WTC11 (cell line): Measurements from ENCODE around the gene ASTE1. TPM values are rescaled to one million over a fixed set of nuclear protein-coding genes. Genes with fewer than 3 reads are reported as not detected.

Experiments used
- ATAC-seq: fragments of 200-7000 bp; cut with Tn5 transposase; 2 replicates; pipeline ENCODE4 v1.10.0; 2021; ENCODE audit warnings: mild to moderate bottlenecking, moderate library complexity
- CTCF ChIA-PET: fragments of 300-600 bp; sonication (Branson Sonifier 250); formaldehyde crosslinking; loops from one replicate; lab custom pipeline; 2021; ENCODE audit warnings: antibody characterized with exemption; lab: Charles Lee
- POLR2A ChIA-PET: fragments of 350-600 bp; sonication (Branson Sonifier 250); formaldehyde crosslinking; loops from one replicate; lab custom pipeline; 2021; ENCODE audit warnings: antibody characterized with exemption; lab: Charles Lee
- DNase-seq: peaks from one replicate; pipeline ENCODE4 v3.0.0; 2021; ENCODE audit warnings: low spot score
- H3K27ac Mint-ChIP-seq: 2 replicates; pipeline ENCODE4 v1.8.0; 2021; ENCODE audit warnings: mixed read lengths
- H3K27me3 Mint-ChIP-seq: 2 replicates; pipeline ENCODE4 v1.8.0; 2021; ENCODE audit warnings: low read depth, mild to moderate bottlenecking, moderate library complexity, mixed read lengths
- H3K36me3 Mint-ChIP-seq: 2 replicates; pipeline ENCODE4 v1.8.0; 2021; ENCODE audit warnings: mixed read lengths
- H3K4me1 Mint-ChIP-seq: 2 replicates; pipeline ENCODE4 v1.8.0; 2022; ENCODE audit warnings: mixed read lengths
- H3K4me3 Mint-ChIP-seq: 2 replicates; pipeline ENCODE4 v1.8.0; 2021; ENCODE audit warnings: mild to moderate bottlenecking, moderate library complexity, mixed read lengths
- H3K9me3 Mint-ChIP-seq: 2 replicates; pipeline ENCODE4 v1.8.0; 2021; ENCODE audit warnings: mixed read lengths
- AR ChIP-seq: fragments of 250-450 bp; sonication (Bioruptor Pico); IDR thresholded peaks from 2 replicates; pipeline ENCODE4 v1.9.0; 2021; ENCODE audit warnings: mild to moderate bottlenecking
- ATF2 ChIP-seq: sonication (generic); formaldehyde crosslinking; IDR thresholded peaks from 2 replicates; pipeline ENCODE4 v1.8.1; 2022; ENCODE audit warnings: low read depth, missing genetic modification reagents, borderline replicate concordance
- CDX4 ChIP-seq: fragments of 250-450 bp; sonication (Bioruptor Pico); IDR thresholded peaks from 2 replicates; pipeline ENCODE4 v1.9.0; 2021; ENCODE audit warnings: moderate library complexity, mild to moderate bottlenecking, inconsistent platforms, borderline replicate concordance
- CTCF ChIP-seq: fragments of 200-600 bp; IDR thresholded peaks from 2 replicates; pipeline ENCODE4 v1.8.0; 2022; ENCODE audit warnings: antibody characterized with exemption
- EMX1 ChIP-seq: fragments of 250-450 bp; sonication (Bioruptor Pico); IDR thresholded peaks from 2 replicates; pipeline ENCODE4 v1.8.0; 2021; ENCODE audit warnings: mild to moderate bottlenecking
- ETV6 ChIP-seq: sonication (generic); formaldehyde crosslinking; IDR thresholded peaks from 2 replicates; pipeline ENCODE4 v1.8.1; 2022; ENCODE audit warnings: mild to moderate bottlenecking, missing genetic modification reagents
- FOXJ3 ChIP-seq: sonication (generic); formaldehyde crosslinking; IDR thresholded peaks from 2 replicates; pipeline ENCODE4 v1.9.0; 2021; ENCODE audit warnings: missing genetic modification reagents, mild to moderate bottlenecking, borderline replicate concordance
- IRF1 ChIP-seq: sonication (generic); formaldehyde crosslinking; IDR thresholded peaks from 2 replicates; pipeline ENCODE4 v1.8.0; 2023; ENCODE audit warnings: missing genetic modification reagents
- JAZF1 ChIP-seq: fragments of 250-450 bp; sonication (Bioruptor Pico); IDR thresholded peaks from 2 replicates; pipeline ENCODE4 v1.9.0; 2021; ENCODE audit warnings: moderate library complexity, mild to moderate bottlenecking, inconsistent platforms
- JUN ChIP-seq: sonication (generic); formaldehyde crosslinking; IDR thresholded peaks from 2 replicates; pipeline ENCODE4 v1.8.0; 2023; ENCODE audit warnings: mild to moderate bottlenecking, missing genetic modification reagents
- NFATC4 ChIP-seq: fragments of 250-450 bp; sonication (Bioruptor Pico); IDR thresholded peaks from 2 replicates; pipeline ENCODE4 v1.9.0; 2021; ENCODE audit warnings: mild to moderate bottlenecking
- NFYB ChIP-seq: sonication (generic); formaldehyde crosslinking; conservative IDR thresholded peaks from 2 replicates; pipeline ENCODE4 v1.8.0; 2022; ENCODE audit warnings: low read depth, missing genetic modification reagents
- NR1H2 ChIP-seq: sonication (generic); formaldehyde crosslinking; IDR thresholded peaks from 2 replicates; pipeline ENCODE4 v1.9.0; 2021; ENCODE audit warnings: mild to moderate bottlenecking, moderate library complexity, missing genetic modification reagents
- ZNF121 ChIP-seq: sonication (generic); formaldehyde crosslinking; IDR thresholded peaks from 2 replicates; pipeline ENCODE4 v1.8.0; 2023; ENCODE audit warnings: missing genetic modification reagents
- ZNF219 ChIP-seq: sonication (generic); formaldehyde crosslinking; IDR thresholded peaks from 2 replicates; pipeline ENCODE4 v1.8.0; 2023; ENCODE audit warnings: missing genetic modification reagents, mild to moderate bottlenecking, borderline replicate concordance
- ZNF232 ChIP-seq: sonication (generic); formaldehyde crosslinking; IDR thresholded peaks from 2 replicates; pipeline ENCODE4 v1.8.0; 2022; ENCODE audit warnings: mild to moderate bottlenecking, missing genetic modification reagents
- ZNF425 ChIP-seq: fragments of 250-450 bp; sonication (Bioruptor Pico); conservative IDR thresholded peaks from 2 replicates; pipeline ENCODE4 v1.9.0; 2021; ENCODE audit warnings: mild to moderate bottlenecking
- ZNF512 ChIP-seq: sonication (generic); formaldehyde crosslinking; IDR thresholded peaks from 2 replicates; pipeline ENCODE4 v1.8.1; 2022; ENCODE audit warnings: missing genetic modification reagents, borderline replicate concordance
- total RNA-seq: library from RNA; stranded (reverse); gene quantifications from 3 replicates; pipeline ENCODE4 v1.2.3, GENCODE V29; 2021

ASTE1 gene
- total RNA-seq, 1 experiment from 2014 or later: 5.8 TPM

- TF ChIP-seq ZNF425 (CRISPR knock-in tag) (no peak), FOXJ3 (CRISPR knock-in tag) (no peak), NR1H2 (no peak)
Measured at GRCh38 chr3:131036986-131037385, 10.4 kb upstream of the ASTE1 start (continued).

GRCh38 chr3:131036200-131036816 lies 9.7 kb upstream of the ASTE1 start:
- CTCF ChIA-PET: no interaction called here
- POLR2A ChIA-PET: no interaction called here
- Mint-ChIP-seq H3K4me1 (peaks cover 9% of the 10 kb centered on the region), H3K9me3 (no peaks in the 10 kb centered on the region), H3K4me3 (no peak overlapping the region), H3K36me3 (no peaks in the 10 kb centered on the region), H3K27me3 (no peaks in the 10 kb centered on the region), H3K27ac (no peak overlapping the region)
- no peak for DNase-seq
- TF ChIP-seq ZNF121 (CRISPR knock-in tag) (no peak), JUN (CRISPR knock-in tag) (no peak), JAZF1 (no peak), NR1H2 (no peak), ZNF512 (CRISPR knock-in tag) (no peak), ATF2 (no peak), NFYB (CRISPR knock-in tag) (no peak)
- no peak for ATAC-seq

- TF ChIP-seq CTCF: peak; percentile 35; the same call in 1 of the 2 replicates
- no peak for TF ChIP-seq ZNF121 (CRISPR knock-in tag)
- ChIA-PET POLR2A (no interaction called here), CTCF (interaction anchor here (0.9 to 1.7 kb wide), 7 partner anchors 8 to 183 kb away, joined by 3 to 6 read pairs (median 3); no protein-coding TSS in a partner anchor)
- no peaks in the 10 kb centered on the region for H3K9me3 Mint-ChIP-seq
- H3K27me3 Mint-ChIP-seq: no peaks in the 10 kb centered on the region
- H3K4me3 Mint-ChIP-seq: no peak overlapping the region
- no peak for DNase-seq
- no peak for ATAC-seq
- H3K4me1 Mint-ChIP-seq: peaks cover 3% of the 10 kb centered on the region; the same call in 1 of the 2 replicates
- no peak overlapping the region for H3K27ac Mint-ChIP-seq
- no peaks in the 10 kb centered on the region for H3K36me3 Mint-ChIP-seq
Measured at GRCh38 chr3:131033480-131034080, 7.0 kb upstream of the ASTE1 start.

- Mint-ChIP-seq H3K27ac (no peak overlapping the region), H3K36me3 (no peaks in the 10 kb centered on the region), H3K27me3 (peaks cover 3% of the 10 kb centered on the region; the same call in 1 of the 2 replicates), H3K9me3 (no peaks in the 10 kb centered on the region), H3K4me3 (no peak overlapping the region), H3K4me1 (peaks cover 9% of the 10 kb centered on the region)
- POLR2A ChIA-PET: no interaction called here
- DNase-seq: no peak
- no peak for ATAC-seq
- CTCF ChIA-PET: interaction anchor here (0.6 kb wide), 1 partner anchor 15 kb away, joined by 3 read pairs; no protein-coding TSS in a partner anchor
- TF ChIP-seq AR (no peak), ZNF232 (no peak), ZNF219 (no peak), NFATC4 (no peak), JAZF1 (no peak), IRF1 (CRISPR knock-in tag) (no peak), CDX4 (CRISPR knock-in tag) (no peak), EMX1 (CRISPR knock-in tag) (no peak), ETV6 (CRISPR knock-in tag) (no peak)
Measured at GRCh38 chr3:131031660-131032059, 5.0 kb upstream of the ASTE1 start.
